ENCODE results near the gene IL17REL.

The IL17REL gene

DNA sequence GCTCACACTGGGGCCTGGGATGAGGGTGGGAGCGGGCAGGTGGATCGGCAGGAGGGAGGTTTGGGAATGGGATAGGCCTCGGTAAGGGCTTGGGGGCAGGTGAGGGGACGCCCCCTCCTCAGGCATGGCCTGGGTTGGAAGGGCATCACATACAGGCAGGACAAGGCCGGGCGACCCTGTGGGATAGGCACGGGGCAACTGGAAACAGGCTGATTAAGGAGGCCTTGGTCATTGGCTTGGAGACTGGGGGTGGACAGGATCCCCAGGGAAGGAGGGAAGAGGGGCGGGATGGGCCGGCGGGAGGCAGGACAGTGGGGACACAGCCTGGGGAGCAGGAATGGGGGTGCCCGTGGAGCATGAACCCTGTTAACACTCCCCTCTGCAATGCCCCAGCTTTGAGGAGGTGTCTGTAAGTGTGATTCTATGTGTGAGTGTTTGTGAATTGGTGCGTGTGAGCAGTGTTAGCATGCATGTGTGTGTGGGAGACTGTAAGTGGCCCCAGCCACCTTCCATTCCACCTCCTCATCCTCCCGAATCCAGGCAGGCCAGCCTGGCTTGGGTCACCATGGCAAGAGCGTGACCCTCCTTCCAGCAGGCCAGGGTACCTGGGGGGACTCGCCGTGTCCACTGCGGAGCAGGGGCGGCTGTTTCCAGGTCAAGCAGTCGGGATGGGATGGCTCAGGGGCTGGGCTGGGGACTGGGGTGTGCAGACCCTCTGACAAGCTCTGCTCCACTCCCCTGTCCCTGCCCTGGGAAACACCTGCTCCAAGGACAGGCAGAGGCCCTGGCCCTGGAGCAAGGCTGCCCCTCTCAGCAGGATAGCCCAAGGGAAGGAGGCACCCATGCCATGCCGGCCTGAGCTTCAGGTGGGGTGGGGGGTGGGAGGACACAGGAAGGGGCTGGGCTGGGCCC lies 55.4 kb downstream of the IL17REL start:
- no peak for DNase-seq (ENCODE audit: low read depth, low spot score)

GRCh38 chr22:49956418-49956770 lies 56.2 kb downstream of the IL17REL start:
- no peak for DNase-seq (ENCODE audit: low read depth, low spot score)

DNA sequence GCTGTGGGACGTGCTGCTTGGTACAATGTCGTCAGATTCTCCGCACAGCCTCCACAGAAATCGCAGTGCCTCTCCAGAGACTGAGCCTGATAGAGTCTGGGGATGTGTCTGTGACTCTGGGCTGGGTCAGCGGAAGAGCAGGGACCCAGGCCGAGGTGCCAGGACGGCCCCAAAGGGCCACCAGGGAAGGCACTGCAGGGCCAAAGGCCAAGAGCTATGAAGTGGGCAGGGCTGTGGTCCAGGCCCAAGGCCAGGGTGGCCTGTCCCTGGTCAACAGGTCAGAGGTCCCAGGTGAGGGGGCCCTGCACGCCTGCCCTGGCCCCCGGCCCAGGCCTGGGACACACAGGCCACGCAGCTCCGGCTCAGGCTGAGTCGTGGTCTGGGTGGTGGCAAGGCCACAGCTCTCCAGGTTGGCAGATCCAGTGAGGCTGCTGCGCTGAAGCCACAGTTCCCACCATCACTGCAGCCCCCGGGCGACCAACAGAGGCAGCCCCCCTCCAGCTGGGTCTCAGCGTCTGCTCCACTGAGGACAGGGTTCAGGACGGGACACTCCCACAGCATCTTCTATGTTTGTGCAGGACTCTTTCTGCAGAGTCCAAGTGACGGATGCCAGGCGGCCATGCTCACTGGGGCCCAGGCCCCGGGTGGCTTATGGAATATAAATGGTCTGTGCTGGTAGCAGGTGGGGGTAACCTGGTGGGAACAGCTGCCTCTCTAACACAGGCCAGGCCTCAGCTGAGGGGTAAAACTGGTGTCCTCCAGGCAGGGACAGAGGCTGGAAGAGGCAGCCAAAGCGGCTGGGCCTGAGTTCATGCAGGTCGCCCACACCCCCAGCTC lies 56.8 kb downstream of the IL17REL start:
- DNase-seq (ENCODE audit: low read depth, low spot score) = no peak

DNA sequence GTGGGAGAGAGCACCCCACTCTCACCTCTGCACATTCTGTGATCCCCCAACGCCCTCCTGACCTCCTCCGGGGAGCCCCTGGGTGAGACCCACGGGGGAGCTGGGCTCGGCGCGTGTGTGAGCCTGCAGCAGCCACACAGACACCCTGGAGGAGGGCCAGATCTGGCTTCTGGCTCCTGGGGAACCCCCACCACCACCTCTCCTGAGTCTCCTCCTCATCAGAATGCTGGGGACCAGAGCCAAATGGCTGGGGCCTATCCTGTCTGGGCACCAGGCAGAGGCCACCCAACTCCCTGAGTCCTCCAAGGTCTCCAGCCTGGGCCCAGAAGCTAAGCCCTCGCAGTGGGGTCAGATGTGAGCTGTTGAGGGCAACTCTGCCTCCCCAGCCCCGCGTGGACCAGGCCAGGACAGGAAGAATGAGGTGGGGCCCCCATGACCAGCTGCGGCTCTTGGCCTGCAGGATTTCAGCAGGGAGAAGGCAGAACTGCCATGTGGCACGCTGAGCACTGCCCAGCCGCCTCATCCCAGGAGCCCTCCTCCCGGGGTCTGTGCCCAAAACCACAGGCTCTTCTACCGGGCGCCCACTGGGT lies 57.5 kb downstream of the IL17REL start:
- DNase-seq (ENCODE audit: low read depth, low spot score) = no peak

DNA sequence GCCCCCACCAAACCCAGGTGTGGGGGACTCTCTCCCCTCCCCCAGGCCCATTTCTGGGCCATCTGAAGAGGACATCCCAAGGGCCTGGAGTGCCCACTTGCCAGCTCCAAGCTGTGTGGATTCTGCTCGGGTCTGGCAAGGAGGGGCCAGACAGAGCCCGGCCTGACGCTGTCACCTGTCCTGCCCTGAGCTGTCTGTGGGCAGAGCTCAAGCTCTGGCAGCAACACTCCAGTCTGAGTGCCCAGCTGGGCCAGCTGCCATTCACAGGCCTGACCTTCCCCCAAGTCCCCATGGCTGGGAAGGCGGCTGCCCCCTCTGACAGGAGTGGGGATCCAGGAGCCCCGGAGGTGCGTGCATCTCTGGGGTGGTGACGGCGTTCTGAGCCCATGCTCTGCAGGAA lies 58.2 kb downstream of the IL17REL start:
- no peak for DNase-seq (ENCODE audit: low read depth, low spot score)

DNA sequence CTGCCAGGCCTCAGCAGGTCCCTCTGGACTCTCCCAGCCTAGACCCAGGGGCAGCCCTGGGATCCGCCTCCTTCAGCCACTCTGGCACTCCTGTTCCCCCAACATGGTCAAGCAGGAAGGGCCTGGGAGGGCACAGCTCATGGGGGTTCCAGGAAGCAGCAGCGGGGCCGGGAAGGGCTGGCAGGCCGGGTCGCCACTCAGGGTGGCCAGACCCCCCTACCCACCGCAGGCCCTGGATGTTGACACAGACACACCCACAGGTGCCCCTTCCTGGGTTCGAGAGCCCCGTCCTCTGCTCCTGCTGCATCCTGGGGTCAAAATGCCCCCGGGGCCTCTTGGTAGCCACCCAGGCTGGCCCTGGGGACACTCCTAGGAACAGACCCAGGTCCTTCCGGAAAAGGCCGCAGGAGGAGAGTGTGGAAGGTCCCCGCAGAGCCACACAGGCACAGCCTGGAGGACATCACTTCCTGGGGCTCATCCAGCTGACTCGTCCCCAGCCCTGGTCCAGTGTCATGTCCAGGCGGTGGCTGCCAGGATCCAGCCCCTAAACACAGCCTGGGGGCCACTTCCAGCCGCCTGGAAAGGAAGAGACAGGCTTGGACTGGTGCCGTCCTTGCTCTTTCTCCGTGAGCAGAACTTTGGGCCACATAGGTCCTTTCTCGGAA lies 58.8 kb downstream of the IL17REL start:
- DNase-seq (ENCODE audit: low read depth, low spot score) = no peak

DNA sequence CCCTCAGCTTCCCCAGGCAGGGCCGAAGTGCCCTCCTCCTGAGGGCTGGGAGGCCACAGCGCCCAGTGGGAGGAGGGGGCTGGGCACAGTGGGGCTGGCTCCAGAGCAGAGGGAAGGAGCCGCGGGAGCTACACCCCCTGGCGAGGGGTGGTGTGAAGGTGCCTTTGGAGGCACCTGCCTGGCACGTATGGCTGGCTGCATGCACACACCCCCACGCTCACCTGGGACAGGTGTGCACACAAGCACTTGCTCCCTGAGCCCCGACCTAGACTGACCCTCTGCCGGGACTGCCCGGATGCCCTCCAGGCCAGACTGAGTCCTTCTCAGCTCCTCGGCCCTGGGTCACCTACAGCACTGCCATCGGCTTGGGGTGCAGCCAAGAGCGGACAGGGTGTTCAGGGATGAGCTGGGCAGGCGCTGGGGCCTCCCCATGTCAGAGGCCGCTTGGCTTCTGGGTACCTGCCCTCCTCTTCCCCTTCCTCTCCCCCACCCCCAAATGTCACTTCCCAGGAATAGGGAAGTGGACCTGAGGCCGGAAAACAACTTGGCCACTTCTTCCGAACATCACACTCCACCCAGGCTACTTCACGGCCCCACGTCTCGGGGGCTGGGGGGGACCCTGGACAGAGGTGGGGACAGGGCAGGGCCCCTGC lies 59.4 kb downstream of the IL17REL start:
- DNase-seq (ENCODE audit: low read depth, low spot score) = no peak

GRCh38 chr22:49951986-49952896 lies 60.3 kb downstream of the IL17REL start:
- DNase-seq (ENCODE audit: low read depth, low spot score) = no peak

DNA sequence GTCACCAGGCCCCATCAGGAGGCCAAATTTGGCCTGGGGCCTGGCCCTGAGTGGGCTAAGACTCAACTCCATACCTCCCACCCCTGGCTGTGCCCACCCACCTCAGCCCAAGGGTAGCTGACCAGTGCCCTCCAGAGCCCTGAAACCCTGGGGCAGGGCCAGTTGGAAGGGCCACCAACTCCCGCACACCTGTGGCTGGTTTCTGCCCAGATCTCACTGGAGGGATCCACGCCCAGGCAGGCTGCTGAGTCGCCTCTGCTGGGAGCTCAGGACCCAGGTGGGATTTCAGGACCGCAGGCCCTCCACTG lies 60.9 kb downstream of the IL17REL start:
- no peak for DNase-seq (ENCODE audit: low read depth, low spot score)

- no peak for DNase-seq (ENCODE audit: low read depth, low spot score)
These were observed 61.4 kb downstream of the IL17REL start for GRCh38 chr22:49951000-49951677.

DNA sequence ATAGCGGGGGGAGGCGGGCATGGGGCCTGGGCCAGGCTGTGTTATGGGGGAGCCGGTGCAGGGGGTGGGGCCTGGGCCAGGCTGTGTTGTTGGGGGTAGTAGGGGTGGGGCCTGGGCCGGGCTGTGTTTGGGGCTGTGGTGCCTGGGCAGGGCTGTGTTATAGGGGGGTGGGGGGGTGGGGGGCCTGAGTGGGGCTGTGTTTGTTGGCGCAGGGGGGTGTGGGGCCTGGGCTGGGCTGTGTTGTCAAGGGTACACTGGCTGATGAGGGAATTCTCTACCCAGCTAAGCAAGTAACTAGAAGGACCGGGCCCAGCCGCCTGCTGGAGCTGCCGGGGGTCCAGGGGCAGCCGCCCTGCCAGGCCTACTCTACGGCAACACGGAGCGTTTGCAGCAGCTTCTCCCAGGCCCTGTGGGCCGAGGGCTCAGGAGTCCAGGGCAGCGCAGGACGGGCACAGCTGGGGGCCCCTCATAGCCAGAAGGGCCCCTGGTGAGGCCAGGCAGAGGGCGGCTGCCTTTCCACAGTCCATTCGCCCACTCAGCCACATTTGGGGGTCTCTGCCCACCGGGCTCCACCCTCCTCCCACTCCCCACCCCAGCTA lies 62.1 kb downstream of the IL17REL start:
- no peak for DNase-seq (ENCODE audit: low read depth, low spot score)

GRCh38 chr22:49949914-49950292 lies 62.7 kb downstream of the IL17REL start:
- DNase-seq (ENCODE audit: low read depth, low spot score) = no peak

- DNase-seq (ENCODE audit: low read depth, low spot score) = no peak
These were observed 63.3 kb downstream of the IL17REL start for GRCh38 chr22:49948958-49949913.

DNA sequence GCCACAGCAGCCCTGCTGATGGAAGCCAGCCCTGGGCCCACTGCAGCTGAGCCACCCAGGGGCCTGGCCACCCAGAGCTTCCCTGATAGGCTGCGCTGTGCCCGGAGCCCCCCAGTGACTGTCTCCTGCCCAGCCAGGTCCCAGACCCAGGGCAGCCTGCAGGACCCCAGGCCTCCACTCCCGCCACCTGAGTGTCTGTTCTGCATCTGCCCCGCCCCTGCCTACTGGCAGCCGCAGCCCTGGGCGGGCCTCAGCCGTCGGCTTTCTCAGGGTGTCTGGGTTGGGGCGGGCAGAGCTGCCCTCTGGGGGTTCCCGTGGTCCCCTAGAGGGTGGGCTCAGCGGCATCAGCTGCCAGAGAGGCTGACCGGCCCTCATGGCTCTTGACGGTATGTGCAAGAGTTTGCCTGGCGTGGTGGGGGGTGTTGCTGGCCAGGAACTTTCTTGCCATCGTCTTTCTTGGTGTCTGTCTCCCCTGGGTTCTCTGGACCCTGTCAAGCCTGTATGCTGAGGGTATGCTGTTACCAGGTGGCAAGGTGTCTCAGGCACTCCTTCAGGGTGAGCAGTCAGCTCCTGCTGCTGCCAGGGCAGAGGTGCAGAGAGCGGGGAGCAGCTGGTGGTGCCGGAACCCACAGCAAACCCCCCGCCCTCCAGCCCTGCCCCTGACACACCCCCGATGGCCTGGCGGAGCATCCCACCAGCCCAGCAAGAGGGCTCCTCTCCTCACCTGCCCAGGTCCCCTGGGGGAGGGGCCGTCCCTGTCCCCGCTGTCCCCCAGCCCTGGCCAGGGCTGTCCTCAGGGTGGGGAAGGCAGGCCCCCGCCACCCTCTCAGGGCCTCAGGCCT lies 64.2 kb downstream of the IL17REL start:
- DNase-seq (ENCODE audit: low read depth, low spot score) = no peak

DNA sequence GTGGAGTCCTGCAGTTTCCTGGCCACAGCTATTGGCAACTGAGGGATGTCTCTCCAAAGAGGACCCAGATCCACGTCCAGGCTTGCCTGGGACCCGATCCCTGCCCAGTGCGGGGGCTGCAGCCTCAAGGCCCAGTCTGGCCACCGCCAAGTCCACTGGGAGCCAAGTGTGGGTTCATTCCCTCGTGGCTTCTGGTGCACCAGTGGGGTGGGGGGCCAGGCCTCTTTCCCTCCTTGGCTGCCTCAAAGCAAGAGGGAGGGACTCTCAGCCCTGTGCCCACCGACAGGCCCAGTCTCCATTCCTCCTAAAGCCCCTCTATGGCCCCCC lies 65.3 kb downstream of the IL17REL start:
- no peak for DNase-seq (ENCODE audit: low read depth, low spot score)

DNA sequence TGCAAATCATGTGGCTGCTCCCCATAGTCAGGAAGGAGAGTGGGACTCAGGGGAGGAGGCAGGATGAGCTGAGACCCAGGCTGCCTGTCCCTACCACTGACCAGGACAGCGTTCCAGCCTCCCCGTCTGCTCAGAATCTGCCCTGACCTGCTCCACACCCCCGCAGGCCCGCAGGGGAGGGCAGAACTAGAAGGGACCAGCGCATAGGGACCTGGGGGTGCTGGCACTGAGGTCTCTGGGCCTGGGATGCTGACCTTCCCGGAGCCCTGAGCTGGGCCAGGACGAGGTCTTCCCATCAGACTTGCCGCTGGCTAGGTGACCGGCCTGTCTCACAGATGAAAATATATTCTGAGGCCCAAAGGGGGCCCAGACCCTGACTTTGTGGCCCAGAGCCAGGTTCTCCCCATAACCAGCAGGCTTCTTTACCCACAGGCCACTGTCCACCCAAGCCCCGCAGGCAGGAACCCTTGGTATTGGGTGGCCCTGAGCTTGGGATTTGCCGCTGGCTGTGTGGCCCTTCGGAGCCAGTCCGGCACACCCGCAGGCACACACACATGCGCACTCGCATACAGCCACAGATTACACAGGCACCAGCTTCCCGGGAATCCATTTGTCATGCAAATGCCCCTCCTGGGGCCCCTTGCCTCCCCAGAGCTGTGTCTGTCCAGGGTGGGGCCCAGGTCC lies 65.8 kb downstream of the IL17REL start:
- DNase-seq (ENCODE audit: low read depth, low spot score) = no peak
